Measurements from ENCODE around the gene SGCA. TPM values are rescaled to one million over a fixed set of nuclear protein-coding genes. Genes with fewer than 3 reads are reported as not detected.
A peak's percentile ranks its signal among the peaks of the same experiment; 100 is the strongest.

The SGCA gene
- total and polyA plus RNA-seq, 2 of the 8 experiments (the other 6 are each of a cell fraction or from before 2014, with no cell fraction given) = 0.12 TPM; not detected in 1

- TF ChIP-seq CHD7 (IDR thresholded peaks at IDR 0.05; ENCODE audit: insufficient replicate concordance, low read length) (no peak), CBX5 (IDR thresholded peaks at IDR 0.05; ENCODE audit: low read depth, low read length) (no peak), YY1 (IDR thresholded peaks at IDR 0.05; ENCODE audit: low read depth, low read length) (peak; percentile 42; the same call in 1 of the 2 replicates), GTF2F1 (IDR thresholded peaks at IDR 0.05; ENCODE audit: borderline replicate concordance, low read depth, low read length) (0 out of 2 replicates have a peak, but pooled peaks have one; percentile 23), POU5F1 (IDR thresholded peaks at IDR 0.05; ENCODE audit: low read depth, low read length) (no peak)
These were observed 40.9 kb downstream of the SGCA start (continued) for GRCh38 chr17:50206604-50207293.
